HEK293 (cell line): ENCODE measurements around the gene CRACR2A.

Experiments used
- CTCF ChIA-PET: fragments of 350-600 bp; formaldehyde crosslinking; extraction: SDS; loops from one replicate; lab custom pipeline; 2021; ENCODE audit warnings: antibody characterized with exemption; lab: Yijun Ruan, JAX
- POLR2A ChIA-PET: fragments of 300-600 bp; formaldehyde crosslinking; extraction: SDS; loops from one replicate; lab custom pipeline; 2020; ENCODE audit warnings: antibody characterized with exemption, inconsistent platforms; lab: Yijun Ruan, JAX
- H3K27ac ChIP-seq: fragments of 200-500 bp; sonication (Bioruptor generic); 2 replicates; pipeline ENCODE4 v1.5.1; 2014; ENCODE audit warnings: low read depth, low read length, control low read depth, inconsistent platforms; ENCODE audit errors: extremely low read depth
- H3K36me3 ChIP-seq, 2 experiments: fragments of 200-500 bp in 1 of 2; sonication (Bioruptor generic) in 1 of 2; 1 replicate in 1 of 2; 2 replicates in 1 of 2; pipeline ENCODE4 v1.5.1; 2014 to 2017; ENCODE audit warnings: inconsistent platforms in 2 of 2, low read length in 2 of 2; ENCODE audit not compliant: control insufficient read depth in 2 of 2, insufficient read depth in 1 of 2
- H3K4me1 ChIP-seq: fragments of 200-500 bp; sonication (Bioruptor generic); 2 replicates; pipeline ENCODE4 v1.5.1; 2014; ENCODE audit warnings: mild to moderate bottlenecking, low read length, inconsistent platforms; ENCODE audit not compliant: control insufficient read depth, insufficient read depth
- H3K4me3 ChIP-seq: 2 replicates; pipeline ENCODE4 v1.5.1; 2011; ENCODE audit warnings: low read depth, mild to moderate bottlenecking, control low read depth, low read length, moderate library complexity
- H3K9me3 ChIP-seq: fragments of 200-500 bp; sonication (Bioruptor generic); 2 replicates; pipeline ENCODE4 v1.5.1; 2014; ENCODE audit warnings: low read depth, low read length, inconsistent platforms; ENCODE audit not compliant: control insufficient read depth, insufficient read depth
- FEZF1 ChIP-seq: fragments of 450-650 bp; formaldehyde crosslinking; IDR thresholded peaks from 2 replicates; pipeline ENCODE4 v1.5.1; 2016; ENCODE audit warnings: missing biosample characterization, missing genetic modification characterization
- KLF9 ChIP-seq: fragments of 450-650 bp; formaldehyde crosslinking; IDR thresholded peaks from 2 replicates; pipeline ENCODE4 v1.5.1; 2016; ENCODE audit warnings: missing biosample characterization, missing genetic modification characterization, low read depth
- ZNF133 ChIP-seq: fragments of 450-650 bp; formaldehyde crosslinking; IDR thresholded peaks from 2 replicates; pipeline ENCODE4 v1.5.1; 2016; ENCODE audit warnings: missing biosample characterization, missing genetic modification characterization
- ZNF202 ChIP-seq: fragments of 450-650 bp; formaldehyde crosslinking; IDR thresholded peaks from 2 replicates; pipeline ENCODE4 v1.5.1; 2016; ENCODE audit warnings: missing biosample characterization, missing genetic modification characterization, borderline replicate concordance
- ZNF24 ChIP-seq: fragments of 450-650 bp; formaldehyde crosslinking; IDR thresholded peaks from 2 replicates; pipeline ENCODE4 v1.5.1; 2016; ENCODE audit warnings: missing biosample characterization, missing genetic modification characterization
- ZNF292 ChIP-seq: fragments of 450-650 bp; formaldehyde crosslinking; IDR thresholded peaks from 2 replicates; pipeline ENCODE4 v1.5.1; 2016; ENCODE audit warnings: low read depth, missing biosample characterization, missing genetic modification characterization, borderline replicate concordance
- ZNF341 ChIP-seq: fragments of 450-650 bp; formaldehyde crosslinking; IDR thresholded peaks from 2 replicates; pipeline ENCODE4; 2016; ENCODE audit warnings: low read depth, missing biosample characterization, missing genetic modification characterization
- ZNF350 ChIP-seq: fragments of 450-650 bp; formaldehyde crosslinking; IDR thresholded peaks from 2 replicates; pipeline ENCODE4 v1.5.0; 2017; ENCODE audit warnings: missing biosample characterization, mild to moderate bottlenecking, missing genetic modification characterization
- ZNF529 ChIP-seq: fragments of 450-650 bp; formaldehyde crosslinking; IDR thresholded peaks from 2 replicates; pipeline ENCODE4 v1.5.1; 2017; ENCODE audit warnings: missing genetic modification characterization, missing biosample characterization; ENCODE audit not compliant: insufficient replicate concordance
- ZNF660 ChIP-seq: fragments of 450-650 bp; IDR thresholded peaks from 2 replicates; pipeline ENCODE4 v1.5.1; 2018; ENCODE audit warnings: missing biosample characterization, mild to moderate bottlenecking, missing genetic modification characterization
- ZNF664 ChIP-seq: fragments of 450-650 bp; formaldehyde crosslinking; IDR thresholded peaks from 2 replicates; pipeline ENCODE4 v1.5.1; 2016; ENCODE audit warnings: missing biosample characterization, missing genetic modification characterization
- ZNF707 ChIP-seq: fragments of 450-650 bp; formaldehyde crosslinking; IDR thresholded peaks from 2 replicates; pipeline ENCODE4 v1.5.1; 2016; ENCODE audit warnings: missing biosample characterization, missing genetic modification characterization
- ZNF768 ChIP-seq: fragments of 450-650 bp; formaldehyde crosslinking; IDR thresholded peaks from 2 replicates; pipeline ENCODE4 v1.5.1; 2018; ENCODE audit warnings: missing biosample characterization, mild to moderate bottlenecking, missing genetic modification characterization
- ZNF785 ChIP-seq: fragments of 450-650 bp; formaldehyde crosslinking; IDR thresholded peaks from 2 replicates; pipeline ENCODE4 v1.5.1; 2016; ENCODE audit warnings: missing biosample characterization, missing genetic modification characterization
- TF ChIP-seq, protein P1 (sequence below): fragments of 450-650 bp; formaldehyde crosslinking; IDR thresholded peaks from 2 replicates; pipeline ENCODE4 v1.5.1; 2016; ENCODE audit warnings: missing biosample characterization, missing genetic modification characterization
- TF ChIP-seq, protein P2 (sequence below): fragments of 450-650 bp; formaldehyde crosslinking; IDR thresholded peaks from 2 replicates; pipeline ENCODE4 v1.5.1; 2017; ENCODE audit warnings: missing biosample characterization, missing genetic modification characterization
- TF ChIP-seq, protein P3 (sequence below): fragments of 450-650 bp; formaldehyde crosslinking; IDR thresholded peaks from 2 replicates; pipeline ENCODE4 v1.5.1; 2016; ENCODE audit warnings: missing biosample characterization, missing genetic modification characterization, borderline replicate concordance
- TF ChIP-seq, protein P4 (sequence below): fragments of 450-650 bp; formaldehyde crosslinking; IDR thresholded peaks from 2 replicates; pipeline ENCODE4 v1.5.1; 2016; ENCODE audit warnings: missing biosample characterization, missing genetic modification characterization
- TF ChIP-seq, protein P5 (sequence below): IDR thresholded peaks from 2 replicates; pipeline ENCODE4 v1.6.1; 2011; ENCODE audit warnings: mild to moderate bottlenecking, low read depth, low read length, borderline replicate concordance

The CRACR2A gene

DNA sequence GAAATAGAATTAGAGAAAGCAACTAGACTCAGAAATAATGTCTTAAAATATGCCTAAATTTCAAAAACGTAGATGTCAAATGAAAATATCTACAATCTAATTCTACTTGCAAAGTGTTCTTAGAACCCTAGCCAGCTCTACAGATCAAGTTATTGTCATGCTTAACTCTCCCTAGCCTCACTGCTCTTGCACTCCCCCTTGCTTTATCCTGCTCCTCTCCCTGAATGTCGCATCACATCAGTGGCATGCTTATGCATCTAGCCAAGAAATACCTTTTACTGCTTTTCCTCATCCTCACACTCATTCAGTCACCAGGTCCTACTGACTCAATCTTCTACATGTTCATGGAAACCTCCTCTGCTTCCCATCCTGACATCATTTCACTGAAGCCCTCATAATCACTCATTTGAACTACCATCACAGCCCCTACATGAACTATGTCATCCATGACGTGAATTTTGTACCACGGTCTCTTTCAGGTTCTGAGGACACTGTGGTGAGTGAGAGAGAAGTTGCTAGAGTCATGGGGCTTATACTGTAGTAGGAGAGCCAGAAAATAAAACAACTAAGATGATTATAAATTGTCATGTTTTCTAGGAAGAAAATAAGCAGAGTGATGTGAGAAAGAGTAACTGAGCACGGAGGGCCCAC lies 22.6 kb upstream of the CRACR2A start:
- H3K4me1 ChIP-seq = no peaks in the 10 kb centered on the region
- H3K9me3 ChIP-seq = no peaks in the 10 kb centered on the region
- H3K4me3 ChIP-seq = no peak overlapping the region
- TF ChIP-seq, protein P1, sequence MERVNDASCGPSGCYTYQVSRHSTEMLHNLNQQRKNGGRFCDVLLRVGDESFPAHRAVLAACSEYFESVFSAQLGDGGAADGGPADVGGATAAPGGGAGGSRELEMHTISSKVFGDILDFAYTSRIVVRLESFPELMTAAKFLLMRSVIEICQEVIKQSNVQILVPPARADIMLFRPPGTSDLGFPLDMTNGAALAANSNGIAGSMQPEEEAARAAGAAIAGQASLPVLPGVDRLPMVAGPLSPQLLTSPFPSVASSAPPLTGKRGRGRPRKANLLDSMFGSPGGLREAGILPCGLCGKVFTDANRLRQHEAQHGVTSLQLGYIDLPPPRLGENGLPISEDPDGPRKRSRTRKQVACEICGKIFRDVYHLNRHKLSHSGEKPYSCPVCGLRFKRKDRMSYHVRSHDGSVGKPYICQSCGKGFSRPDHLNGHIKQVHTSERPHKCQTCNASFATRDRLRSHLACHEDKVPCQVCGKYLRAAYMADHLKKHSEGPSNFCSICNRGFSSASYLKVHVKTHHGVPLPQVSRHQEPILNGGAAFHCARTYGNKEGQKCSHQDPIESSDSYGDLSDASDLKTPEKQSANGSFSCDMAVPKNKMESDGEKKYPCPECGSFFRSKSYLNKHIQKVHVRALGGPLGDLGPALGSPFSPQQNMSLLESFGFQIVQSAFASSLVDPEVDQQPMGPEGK (tag by site-specific recombination) = no peak
- TF ChIP-seq ZNF768 (no peak), ZNF529 (tag by site-specific recombination) (no peak), ZNF24 (tag by site-specific recombination) (no peak), ZNF350 (tag by site-specific recombination) (no peak), FEZF1 (tag by site-specific recombination) (no peak)
- TF ChIP-seq, protein P2, sequence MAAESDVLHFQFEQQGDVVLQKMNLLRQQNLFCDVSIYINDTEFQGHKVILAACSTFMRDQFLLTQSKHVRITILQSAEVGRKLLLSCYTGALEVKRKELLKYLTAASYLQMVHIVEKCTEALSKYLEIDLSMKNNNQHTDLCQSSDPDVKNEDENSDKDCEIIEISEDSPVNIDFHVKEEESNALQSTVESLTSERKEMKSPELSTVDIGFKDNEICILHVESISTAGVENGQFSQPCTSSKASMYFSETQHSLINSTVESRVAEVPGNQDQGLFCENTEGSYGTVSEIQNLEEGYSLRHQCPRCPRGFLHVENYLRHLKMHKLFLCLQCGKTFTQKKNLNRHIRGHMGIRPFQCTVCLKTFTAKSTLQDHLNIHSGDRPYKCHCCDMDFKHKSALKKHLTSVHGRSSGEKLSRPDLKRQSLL (tag by site-specific recombination) = no peak
- H3K27ac ChIP-seq = no peak overlapping the region
- no peaks in the 10 kb centered on the region for H3K36me3 ChIP-seq
- ChIA-PET CTCF (interaction anchor here (1.1 to 2.8 kb wide), 5 partner anchors 25 to 475 kb away, joined by 3 to 51 read pairs (median 8); no protein-coding TSS in a partner anchor), POLR2A (no interaction called here)

DNA sequence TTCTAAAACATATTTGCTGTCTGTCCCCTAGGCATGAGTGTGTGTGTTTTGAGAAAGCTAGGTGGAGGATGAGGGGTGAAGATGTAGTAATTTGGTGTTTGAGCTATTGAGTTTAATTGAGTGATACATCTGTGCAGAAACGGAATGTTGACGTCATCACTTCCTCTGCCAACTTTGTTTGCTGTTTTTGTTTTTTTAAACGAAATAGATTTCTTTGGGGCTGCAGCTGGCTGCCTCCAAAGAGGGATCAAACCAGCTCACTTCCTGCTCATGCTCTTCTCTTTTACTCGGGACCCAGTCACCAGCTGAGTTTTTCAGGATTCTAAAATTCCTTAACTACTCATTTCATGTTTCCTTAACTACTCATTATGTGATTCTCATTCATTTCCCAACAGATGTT lies 19.5 kb upstream of the CRACR2A start:
- Histone ChIP-seq H3K36me3 (no peaks in the 10 kb centered on the region), H3K27ac (no peak overlapping the region), H3K9me3 (no peaks in the 10 kb centered on the region), H3K4me3 (no peak overlapping the region), H3K4me1 (no peaks in the 10 kb centered on the region)
- CTCF ChIA-PET = interaction anchor here (0.9 to 3.7 kb wide), 4 partner anchors 8 to 472 kb away, joined by 3 to 23 read pairs (median 4); no protein-coding TSS in a partner anchor
- TF ChIP-seq ZNF292 (no peak), ZNF785 (tag by site-specific recombination) (no peak), ZNF133 (tag by site-specific recombination) (no peak), ZNF341 (no peak), KLF9 (tag by site-specific recombination) (no peak), ZNF707 (tag by site-specific recombination) (no peak), ZNF202 (tag by site-specific recombination) (no peak), ZNF664 (tag by site-specific recombination) (no peak), ZNF660 (no peak)
- TF ChIP-seq, protein P3, sequence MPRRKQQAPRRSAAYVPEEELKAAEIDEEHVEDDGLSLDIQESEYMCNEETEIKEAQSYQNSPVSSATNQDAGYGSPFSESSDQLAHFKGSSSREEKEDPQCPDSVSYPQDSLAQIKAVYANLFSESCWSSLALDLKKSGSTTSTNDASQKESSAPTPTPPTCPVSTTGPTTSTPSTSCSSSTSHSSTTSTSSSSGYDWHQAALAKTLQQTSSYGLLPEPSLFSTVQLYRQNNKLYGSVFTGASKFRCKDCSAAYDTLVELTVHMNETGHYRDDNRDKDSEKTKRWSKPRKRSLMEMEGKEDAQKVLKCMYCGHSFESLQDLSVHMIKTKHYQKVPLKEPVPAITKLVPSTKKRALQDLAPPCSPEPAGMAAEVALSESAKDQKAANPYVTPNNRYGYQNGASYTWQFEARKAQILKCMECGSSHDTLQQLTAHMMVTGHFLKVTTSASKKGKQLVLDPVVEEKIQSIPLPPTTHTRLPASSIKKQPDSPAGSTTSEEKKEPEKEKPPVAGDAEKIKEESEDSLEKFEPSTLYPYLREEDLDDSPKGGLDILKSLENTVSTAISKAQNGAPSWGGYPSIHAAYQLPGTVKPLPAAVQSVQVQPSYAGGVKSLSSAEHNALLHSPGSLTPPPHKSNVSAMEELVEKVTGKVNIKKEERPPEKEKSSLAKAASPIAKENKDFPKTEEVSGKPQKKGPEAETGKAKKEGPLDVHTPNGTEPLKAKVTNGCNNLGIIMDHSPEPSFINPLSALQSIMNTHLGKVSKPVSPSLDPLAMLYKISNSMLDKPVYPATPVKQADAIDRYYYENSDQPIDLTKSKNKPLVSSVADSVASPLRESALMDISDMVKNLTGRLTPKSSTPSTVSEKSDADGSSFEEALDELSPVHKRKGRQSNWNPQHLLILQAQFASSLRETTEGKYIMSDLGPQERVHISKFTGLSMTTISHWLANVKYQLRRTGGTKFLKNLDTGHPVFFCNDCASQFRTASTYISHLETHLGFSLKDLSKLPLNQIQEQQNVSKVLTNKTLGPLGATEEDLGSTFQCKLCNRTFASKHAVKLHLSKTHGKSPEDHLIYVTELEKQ (tag by site-specific recombination) = no peak
- TF ChIP-seq, protein P4, sequence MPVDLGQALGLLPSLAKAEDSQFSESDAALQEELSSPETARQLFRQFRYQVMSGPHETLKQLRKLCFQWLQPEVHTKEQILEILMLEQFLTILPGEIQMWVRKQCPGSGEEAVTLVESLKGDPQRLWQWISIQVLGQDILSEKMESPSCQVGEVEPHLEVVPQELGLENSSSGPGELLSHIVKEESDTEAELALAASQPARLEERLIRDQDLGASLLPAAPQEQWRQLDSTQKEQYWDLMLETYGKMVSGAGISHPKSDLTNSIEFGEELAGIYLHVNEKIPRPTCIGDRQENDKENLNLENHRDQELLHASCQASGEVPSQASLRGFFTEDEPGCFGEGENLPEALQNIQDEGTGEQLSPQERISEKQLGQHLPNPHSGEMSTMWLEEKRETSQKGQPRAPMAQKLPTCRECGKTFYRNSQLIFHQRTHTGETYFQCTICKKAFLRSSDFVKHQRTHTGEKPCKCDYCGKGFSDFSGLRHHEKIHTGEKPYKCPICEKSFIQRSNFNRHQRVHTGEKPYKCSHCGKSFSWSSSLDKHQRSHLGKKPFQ (tag by site-specific recombination) = no peak
- TF ChIP-seq, protein P5, sequence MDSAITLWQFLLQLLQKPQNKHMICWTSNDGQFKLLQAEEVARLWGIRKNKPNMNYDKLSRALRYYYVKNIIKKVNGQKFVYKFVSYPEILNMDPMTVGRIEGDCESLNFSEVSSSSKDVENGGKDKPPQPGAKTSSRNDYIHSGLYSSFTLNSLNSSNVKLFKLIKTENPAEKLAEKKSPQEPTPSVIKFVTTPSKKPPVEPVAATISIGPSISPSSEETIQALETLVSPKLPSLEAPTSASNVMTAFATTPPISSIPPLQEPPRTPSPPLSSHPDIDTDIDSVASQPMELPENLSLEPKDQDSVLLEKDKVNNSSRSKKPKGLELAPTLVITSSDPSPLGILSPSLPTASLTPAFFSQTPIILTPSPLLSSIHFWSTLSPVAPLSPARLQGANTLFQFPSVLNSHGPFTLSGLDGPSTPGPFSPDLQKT = no peak
- POLR2A ChIA-PET = no interaction called here
